GM06990 (cell line): ENCODE data around the gene ST14.

Source experiments
- DNase-seq: peaks from one replicate; pipeline ENCODE4 v3.0.0-alpha.2; 2011; ENCODE audit not compliant: insufficient read length; ENCODE audit errors: extremely low read depth
- H3K27me3 ChIP-seq: replicated peaks from 2 replicates; pipeline ENCODE4 v1.6.0; 2011; ENCODE audit warnings: low read length; ENCODE audit not compliant: control insufficient read depth, insufficient read depth
- H3K36me3 ChIP-seq: 2 replicates; pipeline ENCODE4 v1.5.1; 2011; ENCODE audit warnings: low read length; ENCODE audit not compliant: control insufficient read depth, insufficient read depth
- H3K4me3 ChIP-seq: replicated peaks from 2 replicates; pipeline ENCODE4 v1.5.1; 2011; ENCODE audit warnings: low read depth, mild to moderate bottlenecking, control low read depth, low read length
- CTCF ChIP-seq: IDR thresholded peaks from 2 replicates; pipeline ENCODE4 v1.5.1; 2011; ENCODE audit warnings: low read length, control low read depth, mild to moderate bottlenecking, inconsistent platforms; ENCODE audit not compliant: insufficient read depth, poor library complexity, severe bottlenecking

The ST14 gene

GRCh38 chr11:130211144-130211543, 51.6 kb downstream of the ST14 start:
- no peak for TF ChIP-seq CTCF
- no peak for DNase-seq
- Histone ChIP-seq H3K36me3 (no peaks in the 10 kb centered on the region), H3K4me3 (no peak overlapping the region), H3K27me3 (no peaks in the 10 kb centered on the region; the same call in 1 of the 2 replicates)

- Histone ChIP-seq H3K4me3 (no peak overlapping the region), H3K27me3 (no peaks in the 10 kb centered on the region; the same call in 1 of the 2 replicates), H3K36me3 (no peaks in the 10 kb centered on the region)
- no peak for TF ChIP-seq CTCF
- DNase-seq: no peak
These were observed 52.3 kb downstream of the ST14 start for GRCh38 chr11:130211781-130212401.

GRCh38 chr11:130212431-130212961, 52.9 kb downstream of the ST14 start:
- Histone ChIP-seq H3K36me3 (no peaks in the 10 kb centered on the region), H3K4me3 (no peak overlapping the region), H3K27me3 (no peaks in the 10 kb centered on the region; the same call in 1 of the 2 replicates)
- DNase-seq: no peak
- no peak for TF ChIP-seq CTCF

GRCh38 chr11:130213143-130213978, 53.8 kb downstream of the ST14 start:
- no peaks in the 10 kb centered on the region; the same call in 1 of the 2 replicates for H3K27me3 ChIP-seq
- no peaks in the 10 kb centered on the region for H3K36me3 ChIP-seq
- H3K4me3 ChIP-seq: no peak overlapping the region
- DNase-seq: peak; percentile 64
- peak; percentile 94 for TF ChIP-seq CTCF

- Histone ChIP-seq H3K4me3 (no peak overlapping the region), H3K36me3 (no peaks in the 10 kb centered on the region), H3K27me3 (no peaks in the 10 kb centered on the region; the same call in 1 of the 2 replicates)
- no peak for DNase-seq
- no peak for TF ChIP-seq CTCF
These were observed 54.3 kb downstream of the ST14 start for GRCh38 chr11:130213979-130214281.
